ENCODE measurements around the gene PSKH1.

Gene PSKH1

GRCh38 chr16:67868290-67868689 is 24.8 kb upstream of the PSKH1 start:
- DNase-seq, result no peak

GRCh38 chr16:67869653-67870052 is 23.4 kb upstream of the PSKH1 start:
- DNase-seq, result no peak

- DNase-seq, result no peak
These were observed 21.8 kb upstream of the PSKH1 start for GRCh38 chr16:67871256-67871655.

- DNase-seq, result no peak
These were observed 20.9 kb upstream of the PSKH1 start for GRCh38 chr16:67872131-67872630.

GRCh38 chr16:67872631-67873434 is 20.2 kb upstream of the PSKH1 start, which contains the start of gene EDC4:
TSS of gene EDC4 (plus strand) at chr16:67873052. CDS start at chr16:67873262, 210 bp downstream.
- peak; percentile 87 to 92 for DNase-seq

- DNase-seq, result no peak
These were observed 19.4 kb upstream of the PSKH1 start for GRCh38 chr16:67873435-67874370.

GRCh38 chr16:67874372-67874771 is 18.7 kb upstream of the PSKH1 start:
- DNase-seq, result no peak

- no peak for DNase-seq
These were observed 16.0 kb upstream of the PSKH1 start for GRCh38 chr16:67877064-67877463.

- DNase-seq, result no peak
These were observed 14.8 kb upstream of the PSKH1 start for GRCh38 chr16:67878232-67878631.

GRCh38 chr16:67878846-67879245 is 14.2 kb upstream of the PSKH1 start:
- DNase-seq, result no peak

- no peak for DNase-seq
These were observed 13.6 kb upstream of the PSKH1 start for GRCh38 chr16:67879462-67879861.

GRCh38 chr16:67879936-67880335 is 13.1 kb upstream of the PSKH1 start:
- no peak for DNase-seq

GRCh38 chr16:67880584-67880983 is 12.5 kb upstream of the PSKH1 start:
- DNase-seq, result no peak

GRCh38 chr16:67881621-67882161 is 11.4 kb upstream of the PSKH1 start:
- DNase-seq, result no peak

GRCh38 chr16:67882374-67883145 is 10.5 kb upstream of the PSKH1 start:
- DNase-seq, result no peak

- no peak for DNase-seq
These were observed 9.7 kb upstream of the PSKH1 start for GRCh38 chr16:67883146-67883871.

GRCh38 chr16:67883872-67884261 is 9.2 kb upstream of the PSKH1 start:
- peak; percentile 69 to 74 for DNase-seq

- DNase-seq, result no peak
These were observed 8.4 kb upstream of the PSKH1 start, which contains the start of gene NRN1L for GRCh38 chr16:67884684-67885083. TSS of gene NRN1L (plus strand) at chr16:67884885. CDS start at chr16:67884904, 19 bp downstream.

- DNase-seq, result no peak
These were observed 7.5 kb upstream of the PSKH1 start for GRCh38 chr16:67885545-67885944.

- DNase-seq, result no peak
These were observed 7.1 kb upstream of the PSKH1 start for GRCh38 chr16:67885976-67886375.

- no peak for DNase-seq
These were observed 6.7 kb upstream of the PSKH1 start for GRCh38 chr16:67886387-67886786.

- no peak for DNase-seq
These were observed 4.7 kb upstream of the PSKH1 start for GRCh38 chr16:67888331-67888730.
